A673 (cell line): Measurements from ENCODE around the gene GLMN. TPM values are rescaled to one million over a fixed set of nuclear protein-coding genes. Genes with fewer than 3 reads are reported as not detected.

Experiments used
- Bru-seq: library from RNA; stranded (reverse); fragments of 400-500 nt; gene quantifications from one replicate; lab custom pipeline; 2021; lab: Mats Ljungman, UMichigan
- BruChase-seq, 2 experiments: library from RNA; stranded (reverse); fragments of 400-500 nt; gene quantifications; one replicate each; lab custom pipeline; 2021; lab: Mats Ljungman, UMichigan
- BruUV-seq: library from RNA; stranded (reverse); fragments of 400-500 nt; replicated peaks from 2 replicates; lab custom pipeline; 2021; lab: Mats Ljungman, UMichigan
- CTCF ChIA-PET: fragments of 300-600 bp; sonication (Branson Sonifier 250); formaldehyde crosslinking; loops from one replicate; lab custom pipeline; 2022; ENCODE audit warnings: antibody characterized with exemption; lab: Charles Lee
- POLR2A ChIA-PET: fragments of 300-600 bp; sonication (Branson Sonifier 250); formaldehyde crosslinking; loops from one replicate; lab custom pipeline; 2022; ENCODE audit warnings: antibody characterized with exemption; ENCODE audit not compliant: low non-redundant PET; lab: Charles Lee
- DNase-seq: peaks from one replicate; pipeline ENCODE4 v3.0.0-alpha.2; 2015; ENCODE audit warnings: low spot score
- H3K27ac ChIP-seq: fragments of 200-600 bp; sonication (generic); 2 replicates; pipeline ENCODE4 v1.5.1; 2016; ENCODE audit warnings: mixed run types, low read depth, mild to moderate bottlenecking, mixed read lengths, antibody characterized with exemption, low read length; ENCODE audit not compliant: poor library complexity, severe bottlenecking
- H3K27me3 ChIP-seq: fragments of 200-600 bp; sonication (generic); replicated peaks from 2 replicates; pipeline ENCODE4 v1.6.1; 2017; ENCODE audit warnings: mixed run types, low read depth, mild to moderate bottlenecking, mixed read lengths, antibody characterized with exemption, low read length; ENCODE audit not compliant: insufficient read depth, poor library complexity
- H3K36me3 ChIP-seq: fragments of 200-600 bp; sonication (generic); 2 replicates; pipeline ENCODE4 v1.6.1; 2016; ENCODE audit warnings: mixed run types, mild to moderate bottlenecking, mixed read lengths, antibody characterized with exemption, low read length; ENCODE audit not compliant: insufficient read depth, poor library complexity, severe bottlenecking
- H3K4me1 ChIP-seq: fragments of 200-600 bp; sonication (generic); 2 replicates; pipeline ENCODE4 v1.6.1; 2017; ENCODE audit warnings: mixed run types, mild to moderate bottlenecking, mixed read lengths, antibody characterized with exemption, low read length; ENCODE audit not compliant: insufficient read depth, poor library complexity, severe bottlenecking
- H3K4me3 ChIP-seq: fragments of 200-600 bp; sonication (generic); 2 replicates; pipeline ENCODE4 v1.5.1; 2016; ENCODE audit warnings: low read depth, mixed run types, mild to moderate bottlenecking, mixed read lengths, low read length; ENCODE audit not compliant: poor library complexity, severe bottlenecking
- H3K9me3 ChIP-seq: fragments of 200-600 bp; sonication (generic); 2 replicates; pipeline ENCODE4 v1.6.1; 2016; ENCODE audit warnings: mixed run types, low read depth, mild to moderate bottlenecking, mixed read lengths, antibody characterized with exemption, low read length; ENCODE audit not compliant: poor library complexity, severe bottlenecking
- CTCF ChIP-seq: fragments of 300-800, 200-600 bp; sonication (generic); conservative IDR thresholded peaks from 2 replicates; pipeline ENCODE4 v1.5.1; 2017; ENCODE audit warnings: low read depth, mild to moderate bottlenecking, antibody characterized with exemption, low read length, moderate library complexity, mixed read lengths
- EZH2 ChIP-seq: fragments of 200-600 bp; sonication (generic); IDR thresholded peaks from 2 replicates; pipeline ENCODE4 v1.6.1; 2017; ENCODE audit warnings: borderline replicate concordance, low read depth, mild to moderate bottlenecking, mixed read lengths, antibody characterized with exemption, low read length; ENCODE audit not compliant: poor library complexity, severe bottlenecking
- intact Hi-C: fragments of 100-400 bp; cut with micrococcal nuclease; formaldehyde crosslinking; loops from one replicate; pipeline ENCODE4 v1.10.0; 2022; ENCODE audit not compliant: unreplicated experiment
- long read RNA-seq: library from polyadenylated mRNA; stranded (forward); transcript quantifications from one replicate; pipeline ENCODE4 v2.0.0, GENCODE V29; 2022
- total RNA-seq: library from RNA; stranded (reverse); gene quantifications from 2 replicates; pipeline ENCODE4 v1.2.3, GENCODE V29; 2021

GLMN gene
- total RNA-seq (25.6 and 27.3 TPM in 2 replicates), Bru-seq, nascent RNA (percentile 87 among the genes with signal in this experiment), BruChase-seq, experiment 1, labeled RNA remaining after a 2-hour chase (percentile 95 among the genes with signal in this experiment), BruChase-seq, experiment 2, labeled RNA remaining after a 6-hour chase (percentile 92 among the genes with signal in this experiment)
- long read RNA-seq, transcript GLMN-201 (19 exons, 1,995 nt), result major isoform, 63 of 99 reads
- long read RNA-seq, partial matches to known transcripts, result 5 of 99 reads
- long read RNA-seq, other reads (novel, unspliced or antisense), result 27 of 99 reads

GRCh38 chr1:92298573-92299476 is at the start of gene GLMN, which contains the start of gene RPAP2:
Gene GLMN, minus strand, starts transcription at chr1:92298987. Its CDS starts 988 bp downstream, at chr1:92297999.
Gene RPAP2, plus strand, starts transcription at chr1:92299059. Its CDS starts 15 bp downstream, at chr1:92299074.
- Histone ChIP-seq H3K4me3 (peak within 1 kb of the TSS; percentile 84), H3K27ac (peak within 1 kb of the TSS; percentile 97), H3K27me3 (no peaks in the 10 kb centered on the region), H3K36me3 (peaks cover 22% of the 10 kb centered on the region), H3K4me1 (peaks cover 19% of the 10 kb centered on the region), H3K9me3 (no peaks in the 10 kb centered on the region)
- CTCF ChIA-PET, result no interaction called here
- POLR2A ChIA-PET, result no interaction called here
- TF ChIP-seq EZH2, result no peak
- no peak for TF ChIP-seq CTCF
- peak; percentile 92 for DNase-seq
- intact Hi-C loops, result no loop called here
- BruUV-seq, result TSS peak; percentile 55

- CTCF ChIA-PET, result no interaction called here
- no peak for DNase-seq
- H3K36me3 ChIP-seq, result no peaks in the 10 kb centered on the region
- no peaks in the 10 kb centered on the region for H3K4me1 ChIP-seq
- no peak overlapping the region for H3K4me3 ChIP-seq
- no peak for TF ChIP-seq CTCF
- TF ChIP-seq EZH2, result no peak
- no peaks in the 10 kb centered on the region for H3K9me3 ChIP-seq
- intact Hi-C loops, result no loop called here
- POLR2A ChIA-PET, result no interaction called here
- no TSS peak for BruUV-seq
- no peak overlapping the region for H3K27ac ChIP-seq
- H3K27me3 ChIP-seq, result no peaks in the 10 kb centered on the region
Measured at GRCh38 chr1:92346866-92347640, 48.3 kb upstream of the GLMN start.

GRCh38 chr1:92343061-92343460 is 44.3 kb upstream of the GLMN start:
- CTCF ChIA-PET, result no interaction called here
- no TSS peak for BruUV-seq
- TF ChIP-seq EZH2, result no peak
- TF ChIP-seq CTCF, result no peak

More at GRCh38 chr1:92343061-92343460, 44.3 kb upstream of the GLMN start:
- H3K36me3 ChIP-seq, result no peaks in the 10 kb centered on the region
- H3K4me1 ChIP-seq, result no peaks in the 10 kb centered on the region
- POLR2A ChIA-PET, result no interaction called here
- no peaks in the 10 kb centered on the region for H3K9me3 ChIP-seq
- no peaks in the 10 kb centered on the region for H3K27me3 ChIP-seq
- no peak overlapping the region for H3K4me3 ChIP-seq
- intact Hi-C loops, result no loop called here
- H3K27ac ChIP-seq, result no peak overlapping the region
- peak; percentile 23 for DNase-seq
